GM18909 (cell line): ENCODE results near the gene ATAD1.

ENCODE experiments used
- ATAC-seq: cut with Tn5 transposase; IDR thresholded peaks from one replicate; pipeline ENCODE4 v1.9.1; 2021; ENCODE audit warnings: mild to moderate bottlenecking; ENCODE audit not compliant: unreplicated experiment, poor library complexity

Gene ATAD1

DNA sequence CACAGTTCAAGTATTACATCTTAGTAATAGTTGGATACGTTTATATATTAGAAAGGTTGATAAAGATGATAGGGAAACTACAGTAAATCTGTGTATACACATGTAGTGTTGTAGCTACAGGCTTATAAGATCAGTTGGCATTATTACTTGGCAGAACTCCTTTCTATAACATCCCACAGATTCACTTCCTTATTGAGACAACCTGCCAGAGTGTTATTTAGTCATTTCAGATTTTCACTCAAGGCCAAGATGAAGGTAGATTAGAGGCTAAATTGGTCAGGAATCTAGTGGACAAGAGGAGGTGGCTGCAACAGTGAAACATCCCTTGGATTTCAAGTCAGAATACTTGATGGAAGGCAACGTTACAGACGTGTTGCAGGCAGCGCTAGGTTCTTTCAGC, 95.3 kb downstream of the ATAD1 start:
- ATAC-seq = no peak

- ATAC-seq = no peak
These were observed 96.2 kb downstream of the ATAD1 start for GRCh38 chr10:87721781-87722180.

DNA sequence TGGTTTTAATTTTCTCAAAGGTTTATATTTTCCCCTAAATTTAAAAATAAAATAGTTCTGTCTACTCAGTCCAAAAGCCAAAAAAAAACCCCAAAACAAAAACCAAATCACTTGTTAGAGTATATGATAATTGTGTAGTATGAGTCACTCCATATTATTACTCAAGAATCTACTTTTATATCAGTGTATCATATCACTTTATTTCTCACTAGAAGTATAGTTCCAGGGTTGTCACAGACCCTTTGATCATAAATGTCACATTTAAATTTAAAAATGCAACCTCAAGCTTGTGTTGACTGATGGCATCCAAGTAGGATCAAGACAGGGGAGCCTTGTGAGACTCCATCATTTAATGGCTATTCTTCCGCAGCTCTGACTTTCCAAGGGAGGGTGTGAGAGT, 97.4 kb downstream of the ATAD1 start:
- ATAC-seq = no peak

DNA sequence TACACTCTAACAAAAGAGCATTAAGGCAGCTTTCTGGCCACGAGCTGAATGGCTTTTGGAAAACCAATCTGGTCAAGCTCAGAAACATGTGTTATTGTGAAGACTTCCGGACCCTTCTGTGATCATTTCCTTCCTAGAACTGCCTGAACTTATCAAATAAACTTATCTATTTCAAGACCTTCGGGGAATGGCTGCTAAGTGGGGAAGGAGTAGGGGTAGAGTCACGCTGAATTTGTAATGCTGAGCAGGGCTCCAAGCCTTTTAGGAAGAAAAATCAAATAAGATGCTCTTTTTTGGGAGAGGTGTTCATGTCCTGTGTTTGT, 101.7 kb downstream of the ATAD1 start:
- ATAC-seq = no peak

DNA sequence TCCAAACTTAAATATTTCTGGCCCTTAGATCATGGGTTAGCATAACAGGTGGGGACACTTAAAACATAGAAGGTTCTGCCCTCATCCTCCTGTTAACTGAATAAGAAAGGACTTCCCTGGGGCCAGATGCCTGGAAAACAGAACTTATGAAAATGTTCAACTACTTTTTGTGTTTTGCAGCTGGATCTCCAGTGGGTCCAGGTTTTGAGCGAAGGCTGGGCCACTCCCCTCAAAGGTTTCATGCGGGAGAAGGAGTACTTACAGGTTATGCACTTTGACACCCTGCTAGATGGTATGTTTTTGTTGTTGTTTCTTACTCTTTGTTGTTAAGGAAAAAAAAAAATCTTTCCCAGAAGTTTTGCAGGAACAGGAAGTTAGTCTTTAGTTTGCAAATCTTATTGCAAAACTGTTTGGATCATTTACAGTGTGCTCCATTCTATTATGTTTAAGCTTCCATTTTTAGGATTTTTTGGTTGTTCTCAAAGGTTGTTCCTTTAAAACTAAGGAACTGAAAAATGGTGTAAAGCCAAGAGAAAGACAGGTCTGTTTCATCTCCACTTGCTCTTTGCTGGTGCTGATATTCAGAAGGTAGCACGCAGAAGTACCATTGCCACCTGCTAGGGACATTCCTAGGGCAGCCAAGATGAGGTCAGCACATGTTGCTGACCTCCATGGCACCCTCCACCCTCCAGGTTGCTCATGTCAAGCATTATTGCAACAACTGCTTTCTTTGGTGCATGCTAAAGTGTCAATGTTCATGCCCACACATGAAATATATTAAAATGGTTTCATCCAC, 102.3 kb downstream of the ATAD1 start:
- ATAC-seq = no peak

- no peak for ATAC-seq
These were observed 104.3 kb downstream of the ATAD1 start for GRCh38 chr10:87713707-87714106.

DNA sequence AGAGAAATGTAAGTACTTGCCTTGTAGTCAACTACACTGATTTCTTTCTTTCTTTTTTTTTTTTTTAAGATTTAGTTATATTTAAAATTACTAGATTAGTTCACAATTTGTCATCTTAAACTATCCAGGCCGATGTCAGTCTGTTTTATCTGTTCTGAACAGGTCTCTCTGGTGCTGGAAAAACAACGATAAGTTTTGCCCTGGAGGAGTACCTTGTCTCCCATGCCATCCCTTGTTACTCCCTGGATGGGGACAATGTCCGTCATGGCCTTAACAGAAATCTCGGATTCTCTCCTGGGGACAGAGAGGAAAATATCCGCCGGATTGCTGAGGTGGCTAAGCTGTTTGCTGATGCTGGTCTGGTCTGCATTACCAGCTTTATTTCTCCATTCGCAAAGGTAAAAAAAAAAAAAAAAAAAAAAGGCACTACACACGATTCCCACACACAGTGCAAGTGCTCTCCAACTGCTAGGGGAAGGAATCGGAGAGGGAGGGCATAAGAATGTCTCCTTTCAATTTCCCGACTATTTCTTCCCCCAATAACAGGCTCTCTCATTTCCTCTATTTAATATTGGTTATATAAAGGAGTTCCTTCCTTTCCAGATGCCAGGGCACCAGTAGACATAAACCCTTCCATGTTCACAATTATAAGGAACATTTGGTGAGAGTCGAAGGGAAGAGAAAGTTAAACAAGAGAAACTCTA, 105.0 kb downstream of the ATAD1 start:
- no peak for ATAC-seq

DNA sequence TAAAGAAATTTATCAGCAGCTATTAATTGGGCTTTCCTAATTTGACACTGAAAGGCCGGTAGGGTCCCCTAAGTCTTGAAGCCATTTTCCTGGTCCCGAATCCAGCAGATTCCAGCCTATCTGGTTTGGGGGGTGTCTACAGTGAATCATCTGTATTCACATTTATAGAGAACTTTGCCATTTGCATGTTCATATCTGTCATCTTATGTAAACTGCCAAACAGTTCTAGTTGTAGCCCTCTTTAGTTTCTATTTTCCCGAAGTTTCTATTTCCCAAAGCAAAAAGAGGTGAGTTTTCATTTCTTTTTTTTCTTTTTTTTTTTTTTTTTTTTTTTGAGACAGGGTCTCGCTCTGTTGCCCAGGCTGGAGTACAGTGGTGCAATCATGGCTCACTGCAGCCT, 110.8 kb downstream of the ATAD1 start:
- ATAC-seq = no peak

- ATAC-seq = no peak
These were observed 111.3 kb downstream of the ATAD1 start for GRCh38 chr10:87706731-87707130.

DNA sequence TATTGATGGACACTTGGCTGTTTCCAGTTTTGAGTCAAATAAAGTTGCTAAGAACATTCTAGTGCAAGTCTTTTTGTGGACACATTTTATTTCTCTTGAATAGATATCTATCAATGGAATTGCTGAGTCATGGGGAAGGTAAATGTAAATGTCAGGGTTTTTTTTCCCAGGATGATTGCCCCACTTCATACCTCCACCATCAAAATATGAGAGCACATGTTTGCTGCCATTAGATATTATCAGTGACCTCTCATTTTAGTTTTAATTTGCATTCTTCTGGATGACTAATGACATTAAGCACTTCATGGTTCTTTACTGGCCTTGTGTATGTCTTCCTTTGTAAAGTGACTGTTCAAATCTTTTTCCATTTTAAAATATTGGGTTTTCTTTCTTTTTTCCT, 112.7 kb downstream of the ATAD1 start:
- no peak for ATAC-seq

- ATAC-seq = no peak
These were observed 114.3 kb downstream of the ATAD1 start for GRCh38 chr10:87703771-87704170.

DNA sequence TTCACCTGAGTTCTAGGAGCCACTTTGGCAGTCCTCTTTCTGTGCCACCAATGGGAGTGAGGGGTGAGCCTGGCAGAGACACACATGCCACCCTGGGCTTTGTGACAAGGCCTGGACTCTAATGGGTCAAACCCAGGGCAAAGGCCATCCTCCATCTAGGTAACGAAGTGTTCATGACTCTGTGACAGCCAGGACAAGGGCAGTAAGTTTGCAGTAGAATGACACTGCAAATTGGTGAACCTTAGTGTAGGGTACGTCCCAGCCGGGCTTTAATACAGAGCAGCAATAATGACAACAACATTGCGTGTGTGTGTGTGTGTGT, 115.1 kb downstream of the ATAD1 start:
- ATAC-seq = no peak

DNA sequence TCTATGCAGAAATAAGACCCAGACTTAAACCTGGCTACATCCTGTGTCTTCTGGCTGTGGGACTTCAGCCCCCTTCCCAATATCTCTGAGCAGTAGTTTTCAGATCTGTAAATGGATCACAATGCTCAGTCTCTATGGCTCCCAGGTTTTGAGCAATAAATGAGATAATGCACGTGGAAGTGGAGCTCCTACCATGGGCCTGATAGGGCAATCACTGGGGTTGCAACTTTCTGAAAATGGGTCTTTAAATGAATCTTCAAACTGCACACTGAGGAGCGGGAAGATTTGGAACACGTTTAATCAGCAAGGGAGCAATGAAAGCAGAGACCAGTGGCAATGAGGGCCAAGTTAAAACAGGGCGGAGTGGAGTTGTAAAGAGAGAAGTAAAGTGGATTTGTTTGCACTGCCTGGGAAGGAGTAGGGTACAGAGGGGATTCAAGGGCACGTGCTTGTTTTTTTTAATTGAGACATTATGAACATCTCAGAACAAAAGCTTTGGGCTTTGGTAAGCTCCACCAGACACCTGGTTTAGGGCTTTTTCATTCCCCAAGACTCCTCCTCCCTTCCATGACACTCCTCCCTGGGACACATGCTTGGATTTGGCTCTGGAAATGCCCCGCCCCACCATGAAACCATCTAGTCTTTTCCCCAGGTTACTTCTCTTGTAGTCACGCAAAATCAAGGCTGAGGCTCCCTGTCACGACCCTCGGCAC, 115.6 kb downstream of the ATAD1 start:
- ATAC-seq = no peak
